T-helper 2 cell treated with Interferon-gamma antibody and Interleukin-4, amounts not matched to agents 5 μg/mL and 100 μg/mL, for 36 hours (primary cell): ENCODE data around the gene RMND5A.
"Not testable (repeated sequence)": the region's sequence is repeated elsewhere in the genome, so short reads cannot be mapped to it uniquely, and the experiment has no call there.

Experiments used
- DNase-seq: peaks from one replicate; pipeline ENCODE4 v3.0.0; 2021; ENCODE audit warnings: low spot score
- H3K27ac Mint-ChIP-seq: one replicate; pipeline ENCODE4 v1.8.0; 2021; ENCODE audit warnings: mild to moderate bottlenecking, mixed read lengths
- H3K27me3 Mint-ChIP-seq: one replicate; pipeline ENCODE4 v1.8.0; 2021; ENCODE audit warnings: low read depth, mixed read lengths
- H3K36me3 Mint-ChIP-seq: one replicate; pipeline ENCODE4 v1.8.0; 2021; ENCODE audit warnings: low read depth, mixed read lengths
- H3K4me1 Mint-ChIP-seq: one replicate; pipeline ENCODE4 v1.8.0; 2021; ENCODE audit warnings: low read depth, mixed read lengths
- H3K4me3 Mint-ChIP-seq: one replicate; pipeline ENCODE4 v1.8.0; 2022; ENCODE audit warnings: mild to moderate bottlenecking, moderate library complexity, mixed read lengths
- H3K9me3 Mint-ChIP-seq: one replicate; pipeline ENCODE4 v1.8.0; 2021; ENCODE audit warnings: mixed read lengths

The RMND5A gene

GRCh38 chr2:86719637-86720539 is at the start of gene RMND5A:
Gene RMND5A (plus strand): TSS chr2:86720291. CDS start chr2:86720668, 377 bp downstream.
- not testable (repeated sequence) for H3K9me3 Mint-ChIP-seq, H3K4me1 Mint-ChIP-seq, H3K36me3 Mint-ChIP-seq, H3K27me3 Mint-ChIP-seq
- peak; percentile 92 for DNase-seq
- Mint-ChIP-seq H3K27ac (peak within 1 kb of the TSS; percentile 82), H3K4me3 (peak within 1 kb of the TSS; percentile 85)

- Mint-ChIP-seq H3K4me1 (no peaks in the 10 kb centered on the region), H3K9me3 (no peaks in the 10 kb centered on the region), H3K4me3 (no peak overlapping the region), H3K27me3 (peaks cover 3% of the 10 kb centered on the region), H3K36me3 (no peaks in the 10 kb centered on the region), H3K27ac (no peak overlapping the region)
- no peak for DNase-seq
Observed at GRCh38 chr2:86671337-86671981, 48.6 kb upstream of the RMND5A start.

GRCh38 chr2:86672027-86672545 is 48.0 kb upstream of the RMND5A start:
- Mint-ChIP-seq H3K4me3 (no peak overlapping the region), H3K27ac (no peak overlapping the region), H3K36me3 (no peaks in the 10 kb centered on the region), H3K4me1 (no peaks in the 10 kb centered on the region), H3K27me3 (no peaks in the 10 kb centered on the region), H3K9me3 (no peaks in the 10 kb centered on the region)
- no peak for DNase-seq

- Mint-ChIP-seq H3K27me3 (no peaks in the 10 kb centered on the region), H3K9me3 (no peaks in the 10 kb centered on the region), H3K27ac (no peak overlapping the region), H3K36me3 (no peaks in the 10 kb centered on the region), H3K4me1 (no peaks in the 10 kb centered on the region), H3K4me3 (no peak overlapping the region)
- DNase-seq, result no peak
Observed at GRCh38 chr2:86673011-86673410, 47.1 kb upstream of the RMND5A start.

GRCh38 chr2:86673986-86674670 is 46.0 kb upstream of the RMND5A start:
- H3K27ac Mint-ChIP-seq, result no peak overlapping the region
- H3K4me3 Mint-ChIP-seq, result no peak overlapping the region
- no peaks in the 10 kb centered on the region for H3K9me3 Mint-ChIP-seq
- no peak for DNase-seq
- H3K4me1 Mint-ChIP-seq, result no peaks in the 10 kb centered on the region
- no peaks in the 10 kb centered on the region for H3K36me3 Mint-ChIP-seq
- no peaks in the 10 kb centered on the region for H3K27me3 Mint-ChIP-seq

GRCh38 chr2:86675104-86675503 is 45.0 kb upstream of the RMND5A start:
- Mint-ChIP-seq H3K4me1 (no peaks in the 10 kb centered on the region), H3K4me3 (no peak overlapping the region), H3K36me3 (no peaks in the 10 kb centered on the region), H3K27ac (no peak overlapping the region), H3K27me3 (no peaks in the 10 kb centered on the region), H3K9me3 (no peaks in the 10 kb centered on the region)
- no peak for DNase-seq

- Mint-ChIP-seq H3K27ac (no peak overlapping the region), H3K4me3 (no peak overlapping the region), H3K36me3 (no peaks in the 10 kb centered on the region), H3K27me3 (no peaks in the 10 kb centered on the region), H3K9me3 (no peaks in the 10 kb centered on the region), H3K4me1 (no peaks in the 10 kb centered on the region)
- DNase-seq, result no peak
Observed at GRCh38 chr2:86675511-86676015, 44.5 kb upstream of the RMND5A start.

- H3K4me3 Mint-ChIP-seq, result no peak overlapping the region
- H3K36me3 Mint-ChIP-seq, result no peaks in the 10 kb centered on the region
- H3K4me1 Mint-ChIP-seq, result no peaks in the 10 kb centered on the region
- DNase-seq, result no peak
- H3K27ac Mint-ChIP-seq, result no peak overlapping the region
- no peaks in the 10 kb centered on the region for H3K27me3 Mint-ChIP-seq
- no peaks in the 10 kb centered on the region for H3K9me3 Mint-ChIP-seq
Observed at GRCh38 chr2:86677816-86678215, 42.3 kb upstream of the RMND5A start.

- H3K4me3 Mint-ChIP-seq, result no peak overlapping the region
- peaks cover 4% of the 10 kb centered on the region for H3K27me3 Mint-ChIP-seq
- no peaks in the 10 kb centered on the region for H3K4me1 Mint-ChIP-seq
- no peak for DNase-seq
- no peak overlapping the region for H3K27ac Mint-ChIP-seq
- H3K9me3 Mint-ChIP-seq, result no peaks in the 10 kb centered on the region
- H3K36me3 Mint-ChIP-seq, result no peaks in the 10 kb centered on the region
Observed at GRCh38 chr2:86679036-86679435, 41.1 kb upstream of the RMND5A start.

GRCh38 chr2:86685351-86685750 is 34.7 kb upstream of the RMND5A start:
- peaks cover 8% of the 10 kb centered on the region for H3K27me3 Mint-ChIP-seq
- H3K9me3 Mint-ChIP-seq, result no peaks in the 10 kb centered on the region
- DNase-seq, result no peak
- peak overlapping the region; percentile 17 for H3K27ac Mint-ChIP-seq
- H3K4me1 Mint-ChIP-seq, result no peaks in the 10 kb centered on the region
- no peak overlapping the region for H3K4me3 Mint-ChIP-seq
- H3K36me3 Mint-ChIP-seq, result no peaks in the 10 kb centered on the region

- Mint-ChIP-seq H3K27me3 (peaks cover 8% of the 10 kb centered on the region), H3K36me3 (no peaks in the 10 kb centered on the region), H3K27ac (no peak overlapping the region), H3K4me3 (no peak overlapping the region), H3K9me3 (peaks cover 5% of the 10 kb centered on the region), H3K4me1 (no peaks in the 10 kb centered on the region)
- no peak for DNase-seq
Observed at GRCh38 chr2:86686460-86686859, 33.6 kb upstream of the RMND5A start.

GRCh38 chr2:86686905-86687304 is 33.2 kb upstream of the RMND5A start:
- Mint-ChIP-seq H3K4me3 (no peak overlapping the region), H3K9me3 (peaks cover 7% of the 10 kb centered on the region), H3K36me3 (no peaks in the 10 kb centered on the region), H3K27me3 (peaks cover 8% of the 10 kb centered on the region), H3K27ac (no peak overlapping the region), H3K4me1 (no peaks in the 10 kb centered on the region)
- no peak for DNase-seq

GRCh38 chr2:86695053-86695691 is 24.9 kb upstream of the RMND5A start:
- DNase-seq, result no peak
- Mint-ChIP-seq H3K36me3 (no peaks in the 10 kb centered on the region), H3K27me3 (peaks cover 4% of the 10 kb centered on the region), H3K4me1 (peaks cover 9% of the 10 kb centered on the region), H3K27ac (no peak overlapping the region), H3K9me3 (peaks cover 38% of the 10 kb centered on the region), H3K4me3 (no peak overlapping the region)
